ENCODE results near the gene CHKB. TPM values are rescaled to one million over a fixed set of nuclear protein-coding genes. Genes with fewer than 3 reads are reported as not detected.

The CHKB gene
- total RNA-seq (100 to 1,000 TPM; 151 to 209 (median 203) TPM), total RNA-seq (0.72 to 5.6 (median 2.3) reads per million in 29 experiments)
- 132 TPM for total RNA-seq (2013)

DNA sequence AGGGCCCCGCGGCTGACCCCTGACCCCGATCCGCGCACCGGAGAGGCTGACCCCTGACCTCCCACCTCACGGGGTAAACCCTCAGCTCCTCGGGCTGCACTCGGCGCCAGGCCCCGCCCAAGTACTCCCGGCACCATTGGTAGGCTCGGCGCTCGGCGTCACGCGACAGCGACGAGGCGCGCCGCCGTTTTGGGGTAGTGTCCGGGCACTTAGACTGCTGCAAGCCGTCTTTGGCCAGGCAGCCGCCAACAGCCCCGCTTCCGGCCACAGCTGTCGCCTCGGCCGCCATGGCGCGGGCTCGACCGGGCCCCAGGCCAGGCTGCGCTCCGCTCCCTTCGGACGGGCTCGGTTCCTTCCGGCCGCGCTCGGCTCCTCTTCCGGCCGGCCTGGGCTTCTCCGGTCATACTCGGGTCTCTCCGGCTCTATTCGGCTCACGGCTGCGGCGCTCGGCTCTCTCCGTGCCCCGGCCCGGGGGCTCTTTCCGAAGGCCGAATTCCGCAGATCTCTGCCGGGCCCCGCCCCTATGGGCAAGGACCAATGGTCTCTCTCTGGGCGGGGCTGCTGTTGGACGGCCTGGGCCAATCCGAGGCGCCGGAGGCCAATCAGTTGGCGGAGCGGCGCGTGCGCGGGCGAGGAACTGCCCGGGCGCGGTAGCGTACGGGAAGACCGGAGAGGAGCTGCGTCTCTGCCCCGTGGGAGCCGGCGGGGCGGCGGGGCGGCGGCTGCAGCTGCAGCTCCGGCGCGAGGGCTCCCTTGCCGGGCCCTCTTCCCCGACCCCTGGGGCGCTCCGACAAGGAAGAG is at the start of gene CHKB:
TSS of gene CHKB (minus strand) at position 357 of the 801 bp plus-strand sequence. CDS start at position 289, 68 bp downstream.
- Mint-ChIP-seq H3K27me3 (no peaks in the 10 kb centered on the region), H3K4me1 (peaks cover 17 to 34% (median 26%) of the 10 kb centered on the region in 3 donors), H3K27ac (peak within 1 kb of the TSS; percentile 90 to 92), H3K36me3 (peaks cover 12% of the 10 kb centered on the region), H3K4me3 (peak within 1 kb of the TSS; percentile 84 to 93 (median 91)), H3K9me3 (no peaks in the 10 kb centered on the region)
- ChIA-PET CTCF (interaction anchor here in 1 of 2 donors (0.6 to 1.6 kb wide), 4 partner anchors 32 to 217 kb away, joined by 3 to 5 read pairs (median 4); partner anchors contain the start of genes KLHDC7B and SCO2), POLR2A (interaction anchor here in 1 of 2 donors (0.6 kb wide), 1 partner anchor 57 kb away, joined by 3 read pairs; no protein-coding TSS in a partner anchor)
- Histone ChIP-seq H3K9me3 (no peaks in the 10 kb centered on the region), H3K36me3 (ENCODE audit: control insufficient read depth in 2 of 2, extremely low read depth in 1 of 2, insufficient read depth in 1 of 2, low read length in 1 of 2) (peaks cover 0 to 7% of the 10 kb centered on the region in 2 donors), H3K27ac (ENCODE audit: low read length) (peak within 1 kb of the TSS; percentile 81), H3K4me1 (ENCODE audit: control insufficient read depth in 1 of 2, extremely low read depth in 1 of 2, insufficient read depth in 2 of 2, low read length in 2 of 2) (peaks cover 8 to 30% of the 10 kb centered on the region in 2 experiments), H3K4me3 (ENCODE audit: control insufficient read depth in 1 of 2, extremely low read depth in 1 of 2, low read length in 1 of 2) (peak within 1 kb of the TSS; percentile 68 to 75), H3K27me3 (replicated peaks in 1 of 2; ENCODE audit: control insufficient read depth in 2 of 2, extremely low read depth in 1 of 2, insufficient read depth in 2 of 2, low read length in 1 of 2) (no peaks in the 10 kb centered on the region)
- WGBS (ENCODE audit: insufficient coverage), result under 1% methylated on average over 96 of the region's 96 CpGs
- peak; percentile 95 to 99 (median 97) for DNase-seq
- ATAC-seq (replicated peaks in 1 of 4), result peak; percentile 90 to 96 (median 94)

- Histone ChIP-seq H3K4me3 (ENCODE audit: control insufficient read depth in 1 of 2, extremely low read depth in 1 of 2, low read length in 1 of 2) (no peak overlapping the region), H3K27me3 (replicated peaks in 1 of 2; ENCODE audit: control insufficient read depth in 2 of 2, extremely low read depth in 1 of 2, insufficient read depth in 2 of 2, low read length in 1 of 2) (no peaks in the 10 kb centered on the region), H3K27ac (ENCODE audit: low read length) (no peak overlapping the region), H3K9me3 (no peaks in the 10 kb centered on the region), H3K36me3 (ENCODE audit: control insufficient read depth in 2 of 2, extremely low read depth in 1 of 2, insufficient read depth in 1 of 2, low read length in 1 of 2) (peaks cover 0 to 12% of the 10 kb centered on the region in 2 donors), H3K4me1 (ENCODE audit: control insufficient read depth in 1 of 2, extremely low read depth in 1 of 2, insufficient read depth in 2 of 2, low read length in 2 of 2) (peaks cover 5 to 26% of the 10 kb centered on the region in 2 experiments)
- no peak for DNase-seq
- ATAC-seq (replicated peaks in 1 of 4), result no peak
- Mint-ChIP-seq H3K9me3 (no peaks in the 10 kb centered on the region), H3K4me1 (peaks cover 22 to 27% (median 26%) of the 10 kb centered on the region in 3 donors), H3K4me3 (no peak overlapping the region), H3K27ac (peak overlapping the region in 1 of 2 donors; percentile 6), H3K27me3 (no peaks in the 10 kb centered on the region), H3K36me3 (no peaks in the 10 kb centered on the region)
- CTCF ChIA-PET, result no interaction called here
- WGBS (ENCODE audit: insufficient coverage), result 96% methylated on average over 4 of the region's 5 CpGs
- POLR2A ChIA-PET, result no interaction called here
Measured at GRCh38 chr22:50630376-50630775, 47.7 kb upstream of the CHKB start.

DNA sequence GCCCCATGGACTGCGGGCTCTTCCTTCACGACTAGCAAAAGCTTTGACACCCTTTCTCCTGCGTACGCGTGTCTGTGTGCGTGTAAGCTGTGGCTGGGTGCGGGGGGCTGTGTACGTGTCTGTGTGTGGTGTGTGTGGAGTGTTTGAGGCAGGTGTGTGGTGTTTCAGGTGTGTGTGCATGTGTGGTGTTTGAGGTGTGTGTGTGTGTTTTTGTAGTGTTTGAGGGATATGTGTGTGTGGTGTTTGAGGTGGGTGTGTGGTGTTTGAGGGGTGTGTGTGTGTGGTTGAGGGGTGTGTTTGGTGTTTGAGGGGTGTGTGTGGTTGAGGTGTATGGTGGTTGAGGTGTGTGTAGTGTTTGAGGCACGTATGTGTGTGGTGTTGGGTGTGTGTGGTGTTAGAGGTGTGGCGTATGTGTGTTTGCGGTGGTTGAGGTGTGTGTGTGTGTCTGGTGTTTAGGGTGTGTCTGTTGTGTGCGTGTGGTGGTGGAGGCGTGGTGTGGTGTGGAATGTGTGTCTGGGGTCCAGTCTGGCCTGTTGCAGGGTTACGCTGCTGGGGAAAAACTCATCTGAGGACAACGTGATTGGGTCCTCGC is 46.0 kb upstream of the CHKB start:
- Mint-ChIP-seq H3K27ac (peak overlapping the region; percentile 92 to 96), H3K4me3 (peak overlapping the region; percentile 86 to 98 (median 89)), H3K27me3 (no peaks in the 10 kb centered on the region), H3K9me3 (no peaks in the 10 kb centered on the region), H3K4me1 (peaks cover 26 to 29% (median 27%) of the 10 kb centered on the region in 3 donors), H3K36me3 (peaks cover 3% of the 10 kb centered on the region)
- ChIA-PET CTCF (no interaction called here), POLR2A (no interaction called here)
- Histone ChIP-seq H3K36me3 (ENCODE audit: control insufficient read depth in 2 of 2, extremely low read depth in 1 of 2, insufficient read depth in 1 of 2, low read length in 1 of 2) (peaks cover 2 to 17% of the 10 kb centered on the region in 2 donors), H3K27me3 (replicated peaks in 1 of 2; ENCODE audit: control insufficient read depth in 2 of 2, extremely low read depth in 1 of 2, insufficient read depth in 2 of 2, low read length in 1 of 2) (no peaks in the 10 kb centered on the region), H3K4me3 (ENCODE audit: control insufficient read depth in 1 of 2, extremely low read depth in 1 of 2, low read length in 1 of 2) (peak overlapping the region; percentile 87 to 92), H3K4me1 (ENCODE audit: control insufficient read depth in 1 of 2, extremely low read depth in 1 of 2, insufficient read depth in 2 of 2, low read length in 2 of 2) (peaks cover 5 to 26% of the 10 kb centered on the region in 2 experiments), H3K9me3 (no peaks in the 10 kb centered on the region), H3K27ac (ENCODE audit: low read length) (peak overlapping the region; percentile 66)
- WGBS (ENCODE audit: insufficient coverage), result 4% methylated on average over 9 of the region's 16 CpGs
- DNase-seq (peak in 14 of 35 experiments; percentile 19 to 51 (median 34)), ATAC-seq (replicated peaks in 1 of 4) (peak in 2 of 4 experiments; percentile 3 to 11)

- Histone ChIP-seq H3K4me3 (ENCODE audit: control insufficient read depth in 1 of 2, extremely low read depth in 1 of 2, low read length in 1 of 2) (peak within 1 kb of the TSS; percentile 87 to 92), H3K4me1 (ENCODE audit: control insufficient read depth in 1 of 2, extremely low read depth in 1 of 2, insufficient read depth in 2 of 2, low read length in 2 of 2) (peaks cover 6 to 32% of the 10 kb centered on the region in 2 experiments), H3K27ac (ENCODE audit: low read length) (peak within 1 kb of the TSS; percentile 73), H3K9me3 (no peaks in the 10 kb centered on the region), H3K36me3 (ENCODE audit: control insufficient read depth in 2 of 2, extremely low read depth in 1 of 2, insufficient read depth in 1 of 2, low read length in 1 of 2) (peaks cover 2 to 17% of the 10 kb centered on the region in 2 donors), H3K27me3 (replicated peaks in 1 of 2; ENCODE audit: control insufficient read depth in 2 of 2, extremely low read depth in 1 of 2, insufficient read depth in 2 of 2, low read length in 1 of 2) (no peaks in the 10 kb centered on the region)
- DNase-seq (peak; percentile 57 to 90 (median 70)), ATAC-seq (replicated peaks in 1 of 4) (peak; percentile 92 to 94 (median 93))
- Mint-ChIP-seq H3K9me3 (no peaks in the 10 kb centered on the region), H3K27ac (peak within 1 kb of the TSS; percentile 92 to 96), H3K4me1 (peaks cover 30 to 33% (median 30%) of the 10 kb centered on the region in 3 donors), H3K27me3 (no peaks in the 10 kb centered on the region), H3K4me3 (peak within 1 kb of the TSS; percentile 86 to 98 (median 89)), H3K36me3 (peaks cover 3% of the 10 kb centered on the region)
- POLR2A ChIA-PET, result no interaction called here
- CTCF ChIA-PET, result interaction anchor here in 1 of 2 donors (0.6 kb wide), 1 partner anchor 20 kb away, joined by 3 read pairs; no protein-coding TSS in a partner anchor
- 2% methylated on average over 73 of the region's 88 CpGs for WGBS (ENCODE audit: insufficient coverage)
Measured at GRCh38 chr22:50627642-50628542, 45.2 kb upstream of the CHKB start, which contains the start of gene ARSA. Gene ARSA (minus strand): TSS chr22:50628152. CDS start chr22:50627779, 373 bp downstream.

GRCh38 chr22:50626850-50627641 is 44.4 kb upstream of the CHKB start:
- ChIA-PET CTCF (no interaction called here), POLR2A (no interaction called here)
- Mint-ChIP-seq H3K27ac (peak overlapping the region; percentile 74 to 77), H3K4me1 (peaks cover 38 to 41% (median 38%) of the 10 kb centered on the region in 3 donors), H3K27me3 (no peaks in the 10 kb centered on the region), H3K9me3 (no peaks in the 10 kb centered on the region), H3K36me3 (peaks cover 3% of the 10 kb centered on the region), H3K4me3 (peak overlapping the region; percentile 77 to 98 (median 81))
- ATAC-seq (replicated peaks in 1 of 4) (peak in 1 of 4 experiments; percentile 2), DNase-seq (peak in 3 of 35 experiments; percentile 11 to 37 (median 26))
- H3K4me3 ChIP-seq (ENCODE audit: control insufficient read depth in 1 of 2, extremely low read depth in 1 of 2, low read length in 1 of 2), result peak overlapping the region; percentile 77 to 92
- no peaks in the 10 kb centered on the region for H3K9me3 ChIP-seq
- no peaks in the 10 kb centered on the region for H3K27me3 ChIP-seq (replicated peaks in 1 of 2; ENCODE audit: control insufficient read depth in 2 of 2, extremely low read depth in 1 of 2, insufficient read depth in 2 of 2, low read length in 1 of 2)
- WGBS (ENCODE audit: insufficient coverage), result 81% methylated on average over 39 of the region's 42 CpGs
- H3K4me1 ChIP-seq (ENCODE audit: control insufficient read depth in 1 of 2, extremely low read depth in 1 of 2, insufficient read depth in 2 of 2, low read length in 2 of 2), result peaks cover 13 to 41% of the 10 kb centered on the region in 2 experiments
- H3K36me3 ChIP-seq (ENCODE audit: control insufficient read depth in 2 of 2, extremely low read depth in 1 of 2, insufficient read depth in 1 of 2, low read length in 1 of 2), result peaks cover 2 to 17% of the 10 kb centered on the region in 2 donors
- peak overlapping the region; percentile 73 for H3K27ac ChIP-seq (ENCODE audit: low read length)

Data from T-cell (primary cell).